Stimulated activated naive CD8-positive, alpha-beta T cell treated with anti-CD3 and anti-CD28 coated beads, Interleukin-15, Interleukin-2, amounts not matched to agents 100 U/mL and 50 U/mL, for 24 hours (primary cell): ENCODE results near the gene GNPTAB.
A peak's percentile ranks its signal among the peaks of the same experiment; 100 is the strongest.
"Not testable (repeated sequence)": the region's sequence is repeated elsewhere in the genome, so short reads cannot be mapped to it uniquely, and the experiment has no call there.

Experiments
- ATAC-seq: fragments of 150-1000 bp; cut with Tn5 transposase; one replicate; pipeline ENCODE4 v1.10.0; 2021
- DNase-seq: peaks from one replicate; pipeline ENCODE4 v3.0.0; 2021

GNPTAB gene

GRCh38 chr12:101737476-101737875, 93.3 kb downstream of the GNPTAB start:
- ATAC-seq (no peak), DNase-seq (no peak)

- ATAC-seq = not testable (repeated sequence)
These were observed 96.3 kb downstream of the GNPTAB start for GRCh38 chr12:101734482-101734881.

GRCh38 chr12:101733166-101733565, 97.6 kb downstream of the GNPTAB start:
- ATAC-seq = no peak
- no peak for DNase-seq

More at GRCh38 chr12:101734482-101734881, 96.3 kb downstream of the GNPTAB start:
- DNase-seq = not testable (repeated sequence)

- no peak for DNase-seq
- ATAC-seq = no peak
These were observed 98.4 kb downstream of the GNPTAB start for GRCh38 chr12:101732318-101732717.

GRCh38 chr12:101729842-101730241, 100.9 kb downstream of the GNPTAB start:
- DNase-seq = no peak
- ATAC-seq = no peak

GRCh38 chr12:101727098-101727497, 103.7 kb downstream of the GNPTAB start:
- no peak for ATAC-seq

GRCh38 chr12:101722392-101722791, 108.4 kb downstream of the GNPTAB start:
- DNase-seq (no peak), ATAC-seq (no peak)

More at GRCh38 chr12:101727098-101727497, 103.7 kb downstream of the GNPTAB start:
- DNase-seq = no peak

- no peak for ATAC-seq
- no peak for DNase-seq
These were observed 110.6 kb downstream of the GNPTAB start for GRCh38 chr12:101720118-101720517.

GRCh38 chr12:101719566-101719965, 111.2 kb downstream of the GNPTAB start:
- DNase-seq (no peak), ATAC-seq (no peak)

- no peak for DNase-seq
- no peak for ATAC-seq
These were observed 115.8 kb downstream of the GNPTAB start for GRCh38 chr12:101714877-101715444.

GRCh38 chr12:101713930-101714329, 116.8 kb downstream of the GNPTAB start:
- no peak for ATAC-seq
- DNase-seq = no peak

- ATAC-seq = no peak
These were observed 117.6 kb downstream of the GNPTAB start for GRCh38 chr12:101713059-101713682.

GRCh38 chr12:101710288-101710687, 120.5 kb downstream of the GNPTAB start:
- ATAC-seq (no peak), DNase-seq (no peak)

More at GRCh38 chr12:101713059-101713682, 117.6 kb downstream of the GNPTAB start:
- DNase-seq = no peak

- ATAC-seq = no peak
These were observed 123.5 kb downstream of the GNPTAB start for GRCh38 chr12:101707131-101707782.

GRCh38 chr12:101706403-101706802, 124.4 kb downstream of the GNPTAB start:
- DNase-seq (no peak), ATAC-seq (no peak)

More at GRCh38 chr12:101707131-101707782, 123.5 kb downstream of the GNPTAB start:
- no peak for DNase-seq

- DNase-seq (no peak), ATAC-seq (no peak)
These were observed 127.3 kb downstream of the GNPTAB start for GRCh38 chr12:101703487-101703886.

- DNase-seq = no peak
- ATAC-seq = no peak
These were observed 130.4 kb downstream of the GNPTAB start for GRCh38 chr12:101700299-101700820.

GRCh38 chr12:101698800-101699347, 131.9 kb downstream of the GNPTAB start:
- DNase-seq (no peak), ATAC-seq (no peak)

GRCh38 chr12:101697930-101698799, 132.6 kb downstream of the GNPTAB start:
- ATAC-seq (peak; percentile 28), DNase-seq (peak; percentile 29)

GRCh38 chr12:101697197-101697929, 133.4 kb downstream of the GNPTAB start, which contains the start of gene CHPT1:
CHPT1 (plus strand) TSS chr12:101697640; CDS start chr12:101697862, 222 bp downstream.
- ATAC-seq = peak; percentile 71
- peak; percentile 75 for DNase-seq
